ENCODE measurements around the gene WNT4.

Gene WNT4

DNA sequence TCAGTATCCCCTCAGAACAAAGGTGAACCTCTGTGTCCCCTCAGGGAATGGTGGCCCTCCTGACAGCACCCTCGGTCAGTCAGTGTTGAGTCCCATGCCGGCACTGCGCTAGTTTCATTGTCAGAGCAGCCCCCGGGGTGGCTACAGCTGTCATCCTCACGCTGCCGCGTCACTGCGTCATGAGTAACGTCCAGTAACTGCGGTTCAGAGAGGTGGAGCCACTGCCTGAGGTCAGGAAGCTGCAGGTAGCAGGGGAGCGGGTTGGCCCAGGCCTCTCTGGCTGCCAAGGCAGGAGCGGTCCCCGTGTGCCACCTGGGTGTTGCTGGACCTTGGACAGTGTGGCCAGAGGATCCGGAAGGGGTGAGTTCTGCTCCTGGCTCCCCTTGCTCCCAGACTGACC is 20.2 kb upstream of the WNT4 start:
- no peak for DNase-seq

DNA sequence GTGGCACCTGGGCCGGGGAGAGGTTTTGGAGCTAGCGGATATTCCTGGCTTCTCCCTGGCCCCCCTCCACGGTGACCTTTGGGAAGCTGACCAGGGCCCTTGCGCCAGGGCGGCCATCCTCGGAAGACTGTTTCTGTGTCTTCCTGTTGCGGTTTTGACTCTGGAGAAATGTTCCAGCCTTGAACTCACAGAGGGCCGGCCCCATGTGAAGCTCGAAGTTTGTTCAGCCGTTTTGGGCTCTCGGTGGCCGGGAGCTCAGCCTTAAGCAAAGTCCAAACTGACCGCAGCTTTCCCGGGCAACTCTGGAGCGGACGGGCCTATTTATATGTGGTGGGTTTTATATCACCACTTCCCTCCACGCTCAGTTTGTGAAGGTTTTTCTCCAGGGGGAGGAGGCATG is 17.0 kb upstream of the WNT4 start:
- no peak for DNase-seq

DNA sequence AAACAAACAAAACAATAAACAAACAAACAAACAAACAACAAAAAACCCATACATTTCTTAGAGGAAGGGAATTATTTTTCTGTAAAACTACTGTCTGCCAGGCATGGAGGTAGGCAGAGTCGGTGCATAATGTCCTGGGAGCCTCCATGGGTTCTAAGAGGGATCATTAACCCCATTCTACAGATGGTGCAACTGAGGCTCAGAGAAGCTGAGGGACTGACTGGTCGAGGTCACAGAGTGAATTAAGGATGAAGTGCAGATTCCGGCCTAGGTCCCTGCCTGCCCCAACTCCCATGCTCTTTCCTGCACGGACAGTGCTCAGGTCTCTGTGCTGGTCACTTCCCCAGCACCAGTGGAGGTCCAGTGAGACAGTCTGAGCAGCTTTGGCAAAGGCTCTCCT is 15.8 kb upstream of the WNT4 start:
- no peak for DNase-seq

DNA sequence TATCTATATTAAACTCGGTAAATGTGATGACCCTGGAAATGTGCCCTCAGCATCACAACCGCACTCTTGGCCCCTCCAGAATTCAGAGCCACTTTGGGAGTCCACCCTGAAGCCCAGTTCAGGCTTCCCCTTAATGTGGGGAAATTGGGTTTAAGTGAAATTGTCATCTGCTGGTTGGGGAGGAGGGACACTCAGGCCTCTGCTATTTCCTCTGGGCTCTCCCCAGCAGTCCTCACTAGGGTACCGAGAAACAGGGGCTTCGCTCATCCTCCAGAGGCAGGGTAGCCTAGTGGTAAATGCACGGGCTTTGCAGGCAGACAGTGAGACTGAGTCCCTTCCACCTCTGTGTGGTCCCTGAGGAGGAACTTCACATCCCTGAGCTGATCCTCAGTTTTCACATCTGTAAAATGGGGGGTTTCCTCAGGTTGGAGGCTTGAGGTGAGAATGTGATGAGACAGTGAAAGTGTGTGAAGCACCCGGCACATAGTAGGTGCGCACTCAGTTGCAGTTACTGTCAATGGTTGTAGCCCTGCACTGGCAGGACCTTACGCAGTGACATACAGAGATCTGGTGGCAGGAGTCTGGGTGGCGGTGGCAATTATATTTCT is 14.6 kb upstream of the WNT4 start:
- no peak for DNase-seq

DNA sequence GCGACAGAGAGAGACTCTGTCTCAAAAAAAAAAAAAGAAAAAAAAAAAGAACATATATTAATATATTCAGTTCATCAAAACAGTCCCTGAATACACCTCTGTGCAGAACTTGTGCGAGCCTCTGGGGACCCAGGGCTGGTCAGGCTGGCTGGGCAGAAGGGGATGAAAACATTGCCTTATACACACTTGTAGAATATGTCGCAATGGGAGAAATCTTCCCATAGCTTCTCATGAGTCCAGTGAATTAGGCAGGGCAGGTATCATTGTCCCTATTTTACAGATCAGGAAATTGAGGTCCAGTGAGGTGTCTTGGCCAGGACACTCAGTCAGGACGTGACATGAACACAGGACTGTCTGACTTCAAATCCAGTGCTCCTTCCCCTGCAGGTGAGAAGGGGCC is 12.6 kb upstream of the WNT4 start:
- DNase-seq, result no peak

DNA sequence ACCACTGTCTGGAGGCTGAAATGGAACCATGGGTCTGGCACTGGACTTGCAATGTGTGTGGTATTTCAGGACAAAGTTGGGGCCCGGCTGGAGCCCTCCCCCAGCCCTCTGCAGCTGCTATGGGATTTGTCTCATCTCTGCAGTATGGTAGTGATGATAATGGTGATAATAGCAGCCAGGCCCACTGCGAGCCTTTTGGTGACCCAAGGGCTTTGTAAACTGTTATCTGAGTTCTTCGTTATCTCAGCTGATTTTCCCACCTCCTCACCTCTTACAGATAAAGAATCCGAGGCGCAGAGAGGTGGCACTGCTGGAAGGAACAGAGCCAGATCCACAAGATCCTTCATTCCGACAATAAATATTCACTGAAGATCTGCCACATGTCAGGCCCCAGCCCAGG is 11.7 kb upstream of the WNT4 start:
- DNase-seq, result no peak

DNA sequence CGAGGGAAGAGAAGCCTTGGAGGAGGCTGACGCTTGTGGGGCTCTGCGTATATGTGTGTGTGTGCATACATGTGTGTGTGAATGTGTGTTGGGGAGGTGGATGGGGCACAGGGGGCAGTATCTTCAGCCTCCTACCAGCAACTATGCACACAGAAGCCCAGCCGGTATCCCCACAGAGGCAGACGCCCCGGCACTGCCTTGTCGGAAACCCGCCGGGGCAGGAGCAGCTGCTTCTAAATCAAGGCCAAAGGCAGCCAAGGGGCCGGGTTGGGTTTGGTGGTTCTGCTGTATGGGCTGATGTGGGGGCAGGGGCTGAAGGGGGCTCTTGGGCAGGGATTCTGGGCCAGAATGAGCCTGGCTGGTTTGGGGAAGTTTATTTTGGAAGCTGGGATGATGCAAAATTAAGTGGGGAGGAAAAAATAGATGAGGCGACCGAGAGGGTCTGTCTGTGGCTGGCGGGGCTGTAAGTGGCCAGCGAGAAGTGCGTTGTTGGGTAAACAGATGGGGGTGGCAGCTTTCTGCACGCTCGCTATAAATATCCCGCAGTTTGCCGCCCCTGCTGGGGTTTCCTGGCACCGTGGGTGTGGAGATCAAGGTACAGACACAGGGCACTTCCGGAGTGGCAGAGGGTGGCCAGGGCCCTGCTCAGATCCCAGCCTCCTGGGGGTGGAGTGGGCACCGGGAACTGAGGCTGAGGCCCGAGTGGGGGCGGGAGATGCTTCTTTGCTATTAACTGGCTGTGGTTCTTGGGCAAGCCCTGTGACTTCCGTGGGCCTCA is 11.0 kb upstream of the WNT4 start:
- no peak for DNase-seq

DNA sequence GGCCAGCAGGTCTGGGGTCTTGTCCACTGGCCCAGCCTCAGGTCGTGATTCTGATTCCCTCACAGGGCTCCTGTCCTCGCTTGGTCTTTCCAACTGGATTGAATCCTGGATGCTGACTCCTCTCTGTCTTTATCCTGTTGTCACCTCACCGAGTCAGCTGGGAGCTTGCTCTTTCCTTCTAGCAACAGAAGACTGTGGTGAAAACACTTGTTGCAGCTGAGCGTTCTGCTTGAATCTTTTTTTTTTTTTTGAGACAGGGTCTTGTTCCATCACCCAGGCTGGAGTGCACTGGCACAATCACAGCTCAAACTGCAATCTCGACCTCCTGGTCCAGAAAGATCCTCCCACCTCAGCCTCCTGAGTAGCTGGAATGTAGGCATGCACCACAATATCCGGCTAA is 8.0 kb upstream of the WNT4 start:
- no peak for DNase-seq

DNA sequence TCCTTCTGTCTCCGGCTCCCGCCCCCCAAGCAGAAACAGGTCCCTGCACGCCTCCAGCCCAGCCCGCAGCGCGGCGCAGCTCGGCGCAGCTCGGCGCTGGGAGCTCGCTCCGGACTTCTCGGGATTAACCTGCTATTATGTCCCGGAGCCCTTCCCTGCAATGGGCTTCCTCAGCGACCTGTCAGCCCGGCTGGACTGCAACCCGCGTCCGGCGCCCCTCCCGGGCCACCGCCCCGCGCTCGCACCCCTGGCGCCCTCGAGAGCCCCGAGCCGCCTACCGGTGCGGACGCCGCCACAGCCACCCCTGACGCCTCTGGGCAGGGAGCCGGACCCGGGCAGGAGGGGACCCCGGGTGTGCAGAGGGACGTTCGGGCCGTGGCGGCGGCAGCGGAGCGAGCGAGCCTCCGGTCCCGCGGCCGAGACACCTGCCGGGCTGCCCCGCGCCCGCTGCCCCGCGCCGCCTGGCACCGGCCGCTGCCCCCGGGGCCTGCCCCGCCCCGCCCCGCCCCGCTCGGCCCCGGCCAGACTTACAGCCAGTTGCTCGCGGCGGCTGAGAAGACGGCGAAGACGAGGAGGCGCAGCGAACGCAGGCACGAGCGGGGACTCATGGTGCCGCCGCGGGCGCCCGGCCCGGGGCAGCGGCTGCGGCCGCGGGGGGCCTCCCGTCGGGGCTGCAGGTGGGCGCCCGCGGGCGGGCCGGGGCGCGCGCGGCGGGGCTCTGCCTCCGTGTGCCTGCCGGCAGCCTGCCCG is 407 bp downstream of the WNT4 start:
- DNase-seq, result no peak

DNA sequence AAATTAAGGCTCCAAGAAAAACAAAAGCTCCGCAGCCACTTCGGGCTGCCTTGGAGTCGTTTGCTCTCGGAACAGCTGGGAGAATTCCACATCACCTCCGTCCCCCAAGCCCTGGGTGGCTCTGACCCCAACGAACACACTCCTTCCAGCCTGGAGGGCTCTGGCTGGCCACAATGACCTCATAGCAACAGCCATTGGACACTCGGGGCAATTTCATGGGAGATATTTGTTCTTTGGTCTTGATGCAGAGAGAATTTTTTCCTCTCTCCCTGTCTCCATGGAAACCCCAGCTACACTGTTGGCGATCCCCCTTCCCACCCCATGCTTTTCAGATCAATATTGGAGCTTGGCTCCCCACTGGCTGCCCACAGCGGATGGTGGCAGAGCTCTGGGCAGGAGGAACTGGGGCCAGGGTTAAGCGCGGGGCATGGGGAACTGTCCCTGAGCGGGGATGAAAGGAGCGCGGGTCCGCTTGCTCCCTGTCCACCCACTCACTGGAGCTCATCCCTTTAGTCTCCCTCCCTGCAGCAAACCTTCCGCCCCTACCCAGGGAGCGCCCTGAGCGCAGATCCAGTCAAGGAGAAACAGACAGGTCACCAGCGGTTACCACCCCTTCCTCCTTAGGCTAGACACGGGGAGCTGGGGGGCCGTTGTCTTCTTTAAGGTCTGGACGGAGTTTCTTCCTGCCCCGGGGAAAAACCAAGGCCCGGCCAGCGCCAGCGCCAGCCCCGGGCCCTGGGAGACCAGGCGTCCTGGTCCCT is 1.2 kb downstream of the WNT4 start:
- no peak for DNase-seq

DNA sequence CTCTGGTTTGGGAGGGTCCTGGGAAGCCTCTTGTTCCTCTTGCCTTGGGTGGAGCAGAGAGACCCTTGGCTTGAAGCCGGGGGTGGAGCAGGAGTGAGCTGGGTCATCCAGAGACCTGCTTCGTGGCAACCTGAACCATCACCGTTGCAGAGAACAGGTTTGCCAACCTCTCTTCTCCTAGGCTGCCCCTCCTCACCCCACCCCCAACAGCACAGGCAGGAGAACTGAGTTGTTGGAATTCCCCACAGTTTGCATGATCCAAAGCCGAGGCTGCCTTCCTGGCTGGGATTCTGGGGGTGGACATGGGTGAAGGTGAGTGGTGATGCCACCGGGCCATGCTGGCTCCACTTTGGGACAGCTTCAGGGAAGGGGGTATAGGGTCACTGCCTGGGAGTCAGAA is 2.2 kb downstream of the WNT4 start:
- DNase-seq, result no peak

DNA sequence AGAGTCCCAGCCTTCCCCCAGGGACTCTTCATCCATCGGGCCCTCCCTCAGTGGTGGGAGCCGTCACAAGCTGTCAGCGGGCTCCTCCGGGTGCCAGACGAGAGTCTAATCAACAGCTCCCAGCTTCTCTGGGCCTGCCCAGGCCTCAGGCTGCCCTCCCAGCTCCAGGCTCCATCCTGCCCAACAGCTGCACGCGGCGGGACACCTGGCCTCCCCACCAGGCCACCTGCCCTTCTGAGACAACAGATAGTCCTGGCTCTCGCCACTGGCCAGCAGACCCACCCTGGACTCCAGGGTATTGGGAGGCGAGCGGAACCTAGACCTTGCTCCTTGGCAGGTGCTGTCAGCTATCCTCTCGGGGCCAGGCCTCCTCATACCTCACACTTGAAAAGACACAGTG is 3.1 kb downstream of the WNT4 start:
- DNase-seq, result no peak

DNA sequence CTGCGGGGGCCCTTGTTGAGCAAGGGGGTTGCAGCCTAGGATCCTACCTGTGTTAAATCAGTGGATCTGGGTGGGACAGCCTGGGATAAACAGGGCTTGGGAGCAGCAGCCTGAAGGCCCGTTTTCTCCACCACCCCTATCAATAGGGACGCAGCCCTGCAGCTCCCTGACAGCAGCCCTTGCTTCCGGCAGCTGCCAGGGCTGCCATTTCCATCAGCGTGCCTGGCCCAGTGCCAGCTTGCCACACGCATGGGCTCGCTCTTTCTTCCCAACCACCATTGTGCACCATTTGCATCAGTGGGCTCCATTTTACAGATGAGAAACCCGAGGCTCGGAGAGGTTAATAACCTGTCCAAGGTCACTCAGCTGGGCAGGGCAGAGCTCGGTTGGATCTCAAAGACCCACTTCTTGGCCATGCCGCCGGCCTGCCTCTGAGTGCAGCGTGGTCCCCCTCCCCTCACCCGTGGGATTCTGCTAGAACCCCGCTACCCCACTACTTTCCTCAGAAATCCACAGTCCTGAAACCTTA is 3.8 kb downstream of the WNT4 start:
- DNase-seq, result no peak

DNA sequence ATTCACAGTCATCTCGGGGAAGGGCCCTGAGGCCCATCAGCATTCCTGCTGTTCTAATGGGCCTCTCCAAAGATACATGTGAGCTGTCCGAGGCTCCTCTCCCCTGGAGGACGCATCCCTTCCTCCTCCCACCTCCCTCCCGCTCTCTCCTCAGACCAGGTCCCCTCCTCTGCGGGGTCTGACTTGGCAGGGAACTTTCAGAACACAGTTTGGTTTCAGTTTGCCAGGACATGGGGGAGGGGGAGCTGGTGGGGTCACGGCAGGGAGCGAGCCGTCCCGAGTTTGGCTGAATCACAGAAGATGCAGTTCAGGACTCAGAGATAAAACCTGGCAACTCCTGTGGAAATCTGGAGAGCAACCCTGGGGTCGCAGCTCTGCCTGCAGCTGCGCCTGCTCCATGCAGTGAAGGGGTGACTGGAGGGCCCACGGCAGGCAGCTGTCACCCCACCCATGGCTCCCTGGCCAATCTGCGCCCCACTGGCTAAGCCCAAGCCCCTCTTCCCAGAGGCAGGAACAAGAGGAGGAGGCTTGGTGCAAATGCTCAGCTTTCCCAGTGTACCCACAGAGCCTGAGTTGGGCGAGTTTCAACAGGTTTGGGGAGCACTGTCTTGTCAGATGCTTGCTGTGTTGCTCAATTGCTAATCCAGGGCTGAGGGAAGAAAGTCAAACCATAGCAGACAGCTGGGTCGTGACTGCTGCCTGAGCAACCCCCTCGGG is 5.7 kb downstream of the WNT4 start:
- DNase-seq, result no peak

DNA sequence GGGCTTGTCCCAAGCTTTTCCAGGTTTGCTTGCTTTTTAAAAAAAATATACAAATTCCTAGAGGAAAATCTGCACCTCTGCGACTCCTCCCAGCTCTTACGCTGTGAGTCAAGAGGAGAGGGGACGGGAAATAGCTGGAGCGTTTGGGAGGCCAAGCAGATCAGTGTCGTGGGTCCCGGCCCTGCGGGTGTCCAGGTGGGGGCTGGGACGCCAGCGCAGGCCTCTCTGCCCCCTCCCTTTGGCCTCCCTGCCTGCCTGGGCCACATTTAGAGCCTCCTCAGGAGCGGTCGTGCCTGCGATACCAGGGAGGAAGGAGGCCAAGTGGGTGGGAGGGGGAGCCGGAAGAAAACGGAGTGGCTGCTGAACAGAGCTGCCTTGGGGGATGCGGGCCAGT is 9.0 kb downstream of the WNT4 start:
- no peak for DNase-seq

DNA sequence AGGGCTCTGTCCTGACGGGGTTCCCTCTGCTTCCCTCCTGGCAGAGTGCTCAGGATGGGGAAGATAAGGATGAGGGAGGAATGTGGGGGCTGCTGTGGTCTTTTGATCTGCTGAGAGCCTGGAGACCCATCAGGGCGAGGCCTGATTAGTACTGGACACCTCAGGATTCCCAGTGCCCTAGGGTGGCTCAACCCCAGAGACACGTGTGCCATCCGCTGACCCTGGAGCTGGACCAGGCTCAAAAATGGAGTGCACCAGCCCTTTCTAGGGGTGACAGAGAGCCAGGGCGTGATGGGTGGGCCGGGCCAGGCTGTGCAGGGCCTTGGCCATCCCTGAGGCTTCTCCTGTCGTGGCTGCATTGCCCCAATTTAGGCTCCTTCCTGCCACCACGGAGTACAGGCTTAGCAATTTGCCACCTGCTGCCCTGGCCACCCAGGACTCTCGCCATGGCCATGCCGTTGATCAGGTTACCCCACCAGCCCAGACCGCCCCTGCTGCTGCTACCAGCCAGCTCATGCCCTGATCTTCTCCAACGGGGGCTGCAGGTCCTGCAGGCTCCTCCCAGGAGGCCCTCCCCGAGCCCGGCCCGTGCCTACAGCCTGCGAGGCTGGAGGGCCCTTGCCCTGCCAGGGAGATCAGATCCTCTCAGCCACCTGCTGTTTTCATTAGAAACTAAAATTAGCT is 9.5 kb downstream of the WNT4 start:
- no peak for DNase-seq

DNA sequence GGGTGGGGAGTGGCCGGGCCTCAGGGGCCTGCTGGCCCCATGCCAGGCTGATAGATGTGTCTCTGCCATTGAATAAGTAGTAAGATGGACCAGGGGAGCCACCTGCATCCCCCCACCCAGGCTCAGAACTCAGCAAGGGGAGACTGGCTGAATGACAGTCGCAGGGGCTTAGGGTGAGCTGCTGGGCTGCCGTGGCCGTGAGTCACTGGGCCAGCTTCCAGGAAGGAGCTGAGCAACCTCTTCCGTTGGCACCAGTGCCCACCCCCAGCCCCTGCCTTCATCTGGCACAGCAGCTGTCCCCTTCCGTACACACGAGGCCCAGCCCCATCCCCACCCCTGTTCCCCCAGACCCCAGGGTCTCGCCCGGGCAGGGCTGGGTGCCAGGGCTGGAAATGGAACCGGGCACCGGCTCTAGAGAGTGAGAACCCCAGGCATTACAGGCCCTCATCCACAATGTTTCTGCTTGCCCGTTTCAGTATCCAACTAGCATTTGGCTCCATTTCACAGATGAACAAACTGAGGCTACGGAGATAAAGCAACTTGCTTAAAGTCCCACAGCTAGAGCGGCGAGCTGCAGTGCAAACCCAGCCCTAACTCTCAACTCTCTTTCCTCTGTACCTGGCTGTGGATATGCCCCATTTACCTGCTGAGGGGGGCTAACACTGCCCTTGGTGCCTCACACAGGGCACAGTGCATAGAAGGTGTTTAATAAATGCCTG is 10.2 kb downstream of the WNT4 start:
- DNase-seq, result no peak

DNA sequence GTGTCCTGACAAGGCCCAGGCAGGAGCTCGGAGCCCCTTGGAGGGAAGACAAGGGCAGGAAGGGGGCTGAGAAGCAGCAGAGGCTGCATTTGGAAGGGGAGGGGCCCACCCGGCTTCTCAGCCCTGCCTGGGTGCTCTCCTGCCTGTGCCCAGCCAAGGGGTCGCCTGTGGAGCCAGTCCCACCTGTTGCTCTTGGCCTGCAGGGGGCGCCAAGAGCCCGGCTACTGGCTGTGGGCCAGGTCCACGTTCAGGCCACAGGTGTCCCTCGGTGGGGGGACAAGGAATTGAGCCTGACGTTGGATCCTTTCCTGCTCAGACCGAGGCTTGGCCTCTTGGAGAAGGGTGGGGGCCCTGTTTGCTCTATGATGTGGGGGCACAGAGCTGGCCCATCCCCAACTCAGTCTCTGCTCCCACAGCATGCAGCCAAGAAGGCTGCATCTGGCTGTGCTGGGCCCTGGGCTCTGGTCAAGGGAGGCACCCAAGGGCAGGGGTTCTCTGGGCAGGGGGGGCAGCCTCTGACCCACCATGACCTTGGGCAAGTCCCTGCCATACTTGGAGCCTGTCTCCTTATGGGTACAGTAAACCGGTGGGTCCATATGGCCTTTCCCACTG is 10.9 kb downstream of the WNT4 start:
- DNase-seq, result no peak

DNA sequence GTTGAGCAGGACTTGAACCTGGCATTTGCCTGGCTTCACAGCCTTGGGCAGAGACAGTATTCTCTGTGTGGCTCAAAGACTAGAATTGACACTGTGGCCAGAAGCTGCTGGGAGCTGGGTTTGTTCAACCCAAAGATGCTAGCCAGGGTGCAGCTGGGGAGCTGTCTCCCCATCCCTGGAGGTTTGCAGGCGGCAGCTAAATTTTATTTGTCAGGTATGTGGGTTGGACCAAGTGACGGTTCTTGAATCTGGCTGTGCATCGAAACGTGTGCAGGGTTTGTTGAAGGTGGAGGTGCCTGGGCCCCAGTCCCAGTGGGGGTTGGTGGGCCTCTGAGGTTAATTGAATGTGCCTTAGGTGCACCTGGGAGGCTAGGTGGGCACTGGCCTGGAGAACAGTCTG is 11.8 kb downstream of the WNT4 start:
- no peak for DNase-seq

DNA sequence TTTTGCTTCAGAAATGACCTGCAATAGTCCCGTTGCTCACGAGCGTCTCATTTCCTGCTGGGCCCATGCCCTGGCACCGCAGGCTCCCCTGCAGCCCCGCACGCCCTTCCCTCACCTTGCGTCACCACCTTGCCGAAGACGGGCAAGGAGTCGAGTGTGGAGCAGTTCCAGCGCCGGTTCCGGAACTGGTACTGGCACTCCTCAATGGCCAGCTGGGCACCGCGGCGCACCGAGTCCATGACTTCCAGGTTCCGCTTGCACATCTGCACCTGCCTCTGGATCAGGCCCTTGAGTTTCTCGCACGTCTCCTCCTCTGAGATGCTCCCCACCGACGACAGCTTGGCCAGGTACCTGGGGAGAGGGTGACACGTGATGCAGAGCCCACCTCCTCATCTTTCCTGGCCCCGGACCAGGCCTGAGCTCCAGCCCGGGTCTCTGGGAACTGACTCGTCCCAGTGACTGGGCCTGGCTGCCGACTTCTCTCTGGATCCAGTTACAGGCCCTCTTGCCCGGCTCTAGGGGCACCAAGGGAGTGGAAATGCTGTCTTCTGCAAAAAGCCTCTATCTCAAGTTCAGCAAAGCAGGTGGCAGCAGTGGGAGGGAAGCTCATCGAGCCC is 13.3 kb downstream of the WNT4 start:
- no peak for DNase-seq

Data from NK-92 treated with Interleukin-12 subunit alpha and Interleukin-12 subunit beta, amount 100 ng/mL, for 24 hours (cell line).